Measurements from ENCODE around the gene DCTN1. TPM values are rescaled to one million over a fixed set of nuclear protein-coding genes. Genes with fewer than 3 reads are reported as not detected.

DCTN1 gene
- total and polyA plus RNA-seq, 3 experiments from 2014 or later = 90.2 to 114 (median 113) TPM

GRCh38 chr2:74328573-74328972, 51.5 kb downstream of the DCTN1 start:
- no peak for DNase-seq
- H3K36me3 ChIP-seq (ENCODE audit: insufficient read depth, low read length) = no peaks in the 10 kb centered on the region
- CTCF ChIA-PET = interaction anchor here (1.1 kb wide), 1 partner anchor 79 kb away, joined by 4 read pairs; no protein-coding TSS in a partner anchor
- no peak overlapping the region for H3K4me3 Mint-ChIP-seq
- H3K4me3 ChIP-seq (ENCODE audit: low read length) = no peak overlapping the region
- H3K9me3 ChIP-seq (ENCODE audit: low read length) = no peaks in the 10 kb centered on the region
- H3K27me3 Mint-ChIP-seq = no peaks in the 10 kb centered on the region
- POLR2A ChIA-PET = no interaction called here
- no peak overlapping the region for H3K27ac ChIP-seq (ENCODE audit: low read depth, low read length)
- peaks cover 0 to 10% (median 0%) of the 10 kb centered on the region in 3 donors for H3K36me3 Mint-ChIP-seq
- no peak overlapping the region for H3K27ac Mint-ChIP-seq
- H3K4me1 ChIP-seq (ENCODE audit: insufficient read depth, low read length) = no peaks in the 10 kb centered on the region
- H3K4me1 Mint-ChIP-seq = peaks cover 11 to 15% (median 14%) of the 10 kb centered on the region in 3 donors
- H3K27me3 ChIP-seq (ENCODE audit: insufficient read depth, low read length, poor library complexity, severe bottlenecking) = no peaks in the 10 kb centered on the region
- no peaks in the 10 kb centered on the region for H3K9me3 Mint-ChIP-seq

- Mint-ChIP-seq H3K9me3 (no peaks in the 10 kb centered on the region), H3K27me3 (no peaks in the 10 kb centered on the region), H3K4me1 (peaks cover 11 to 15% (median 14%) of the 10 kb centered on the region in 3 donors), H3K27ac (peak overlapping the region in 1 of 8 donors; percentile 7), H3K36me3 (peaks cover 0 to 11% (median 0%) of the 10 kb centered on the region in 3 donors), H3K4me3 (no peak overlapping the region)
- no peak for DNase-seq
- H3K27ac ChIP-seq (ENCODE audit: low read depth, low read length) = no peak overlapping the region
- H3K4me1 ChIP-seq (ENCODE audit: insufficient read depth, low read length) = no peaks in the 10 kb centered on the region
- H3K27me3 ChIP-seq (ENCODE audit: insufficient read depth, low read length, poor library complexity, severe bottlenecking) = no peaks in the 10 kb centered on the region
- no peaks in the 10 kb centered on the region for H3K36me3 ChIP-seq (ENCODE audit: insufficient read depth, low read length)
- no peak overlapping the region for H3K4me3 ChIP-seq (ENCODE audit: low read length)
- no peaks in the 10 kb centered on the region for H3K9me3 ChIP-seq (ENCODE audit: low read length)
- POLR2A ChIA-PET = no interaction called here
- CTCF ChIA-PET = interaction anchor here (1.1 kb wide), 1 partner anchor 78 kb away, joined by 4 read pairs; no protein-coding TSS in a partner anchor
These were observed 52.0 kb downstream of the DCTN1 start for GRCh38 chr2:74328074-74328473.

- Mint-ChIP-seq H3K36me3 (peaks cover 0 to 8% (median 0%) of the 10 kb centered on the region in 3 donors), H3K27me3 (no peaks in the 10 kb centered on the region), H3K27ac (no peak overlapping the region), H3K9me3 (no peaks in the 10 kb centered on the region), H3K4me1 (peaks cover 11 to 15% (median 14%) of the 10 kb centered on the region in 3 donors), H3K4me3 (peak overlapping the region in 1 of 7 donors; percentile 61)
- H3K27me3 ChIP-seq (ENCODE audit: insufficient read depth, low read length, poor library complexity, severe bottlenecking) = no peaks in the 10 kb centered on the region
- peak in 1 of 5 donors; percentile 6 for DNase-seq
- H3K27ac ChIP-seq (ENCODE audit: low read depth, low read length) = no peak overlapping the region
- ChIA-PET CTCF (no interaction called here), POLR2A (no interaction called here)
- H3K9me3 ChIP-seq (ENCODE audit: low read length) = no peaks in the 10 kb centered on the region
- no peaks in the 10 kb centered on the region for H3K36me3 ChIP-seq (ENCODE audit: insufficient read depth, low read length)
- H3K4me3 ChIP-seq (ENCODE audit: low read length) = no peak overlapping the region
- no peaks in the 10 kb centered on the region for H3K4me1 ChIP-seq (ENCODE audit: insufficient read depth, low read length)
These were observed 52.5 kb downstream of the DCTN1 start for GRCh38 chr2:74327627-74328026.

- H3K36me3 ChIP-seq (ENCODE audit: insufficient read depth, low read length) = no peaks in the 10 kb centered on the region
- H3K9me3 ChIP-seq (ENCODE audit: low read length) = no peaks in the 10 kb centered on the region
- H3K27ac Mint-ChIP-seq = peak overlapping the region in 1 of 8 donors; percentile 31
- no peak for DNase-seq
- no peaks in the 10 kb centered on the region for H3K4me1 ChIP-seq (ENCODE audit: insufficient read depth, low read length)
- H3K4me3 ChIP-seq (ENCODE audit: low read length) = no peak overlapping the region
- H3K36me3 Mint-ChIP-seq = peaks cover 0 to 8% (median 1%) of the 10 kb centered on the region in 3 donors
- H3K27me3 ChIP-seq (ENCODE audit: insufficient read depth, low read length, poor library complexity, severe bottlenecking) = no peaks in the 10 kb centered on the region
- CTCF ChIA-PET = no interaction called here
- POLR2A ChIA-PET = no interaction called here
- no peak overlapping the region for H3K27ac ChIP-seq (ENCODE audit: low read depth, low read length)
- no peaks in the 10 kb centered on the region for H3K9me3 Mint-ChIP-seq
- no peaks in the 10 kb centered on the region for H3K27me3 Mint-ChIP-seq
- peak overlapping the region in 2 of 7 donors; percentile 6 to 61 for H3K4me3 Mint-ChIP-seq
- H3K4me1 Mint-ChIP-seq = peaks cover 11 to 15% (median 14%) of the 10 kb centered on the region in 3 donors
These were observed 52.9 kb downstream of the DCTN1 start for GRCh38 chr2:74327199-74327598.

- Histone ChIP-seq H3K4me3 (ENCODE audit: low read length) (no peak overlapping the region), H3K36me3 (ENCODE audit: insufficient read depth, low read length) (no peaks in the 10 kb centered on the region), H3K9me3 (ENCODE audit: low read length) (no peaks in the 10 kb centered on the region), H3K27me3 (ENCODE audit: insufficient read depth, low read length, poor library complexity, severe bottlenecking) (no peaks in the 10 kb centered on the region), H3K4me1 (ENCODE audit: insufficient read depth, low read length) (no peaks in the 10 kb centered on the region), H3K27ac (ENCODE audit: low read depth, low read length) (no peak overlapping the region)
- no peak overlapping the region for H3K4me3 Mint-ChIP-seq
- H3K36me3 Mint-ChIP-seq = peaks cover 1 to 10% (median 7%) of the 10 kb centered on the region in 3 donors
- no peaks in the 10 kb centered on the region for H3K9me3 Mint-ChIP-seq
- no peak for DNase-seq
- ChIA-PET CTCF (interaction anchor here (1.3 to 3.5 kb wide), 3 partner anchors 9 to 77 kb away, joined by 3 to 26 read pairs (median 12); no protein-coding TSS in a partner anchor), POLR2A (no interaction called here)
- peaks cover 11 to 15% (median 14%) of the 10 kb centered on the region in 3 donors for H3K4me1 Mint-ChIP-seq
- no peaks in the 10 kb centered on the region for H3K27me3 Mint-ChIP-seq
- no peak overlapping the region for H3K27ac Mint-ChIP-seq
These were observed 54.3 kb downstream of the DCTN1 start for GRCh38 chr2:74325815-74326214.

- H3K4me3 ChIP-seq (ENCODE audit: low read length) = no peak overlapping the region
- H3K4me1 Mint-ChIP-seq = no peaks in the 10 kb centered on the region
- H3K4me1 ChIP-seq (ENCODE audit: insufficient read depth, low read length) = no peaks in the 10 kb centered on the region
- ChIA-PET CTCF (no interaction called here), POLR2A (no interaction called here)
- H3K27ac Mint-ChIP-seq = no peak overlapping the region
- H3K27me3 ChIP-seq (ENCODE audit: insufficient read depth, low read length, poor library complexity, severe bottlenecking) = no peaks in the 10 kb centered on the region
- H3K36me3 ChIP-seq (ENCODE audit: insufficient read depth, low read length) = no peaks in the 10 kb centered on the region
- no peaks in the 10 kb centered on the region for H3K9me3 ChIP-seq (ENCODE audit: low read length)
- no peak overlapping the region for H3K27ac ChIP-seq (ENCODE audit: low read depth, low read length)
- H3K4me3 Mint-ChIP-seq = no peak overlapping the region
- peaks cover 1 to 12% (median 9%) of the 10 kb centered on the region in 3 donors for H3K36me3 Mint-ChIP-seq
- no peaks in the 10 kb centered on the region for H3K27me3 Mint-ChIP-seq
- no peak for DNase-seq
- H3K9me3 Mint-ChIP-seq = no peaks in the 10 kb centered on the region
These were observed 58.4 kb downstream of the DCTN1 start for GRCh38 chr2:74321737-74322136.

- H3K9me3 ChIP-seq (ENCODE audit: low read length) = no peaks in the 10 kb centered on the region
- Mint-ChIP-seq H3K9me3 (no peaks in the 10 kb centered on the region), H3K27me3 (no peaks in the 10 kb centered on the region), H3K27ac (peak overlapping the region in 1 of 8 donors; percentile 1), H3K36me3 (peaks cover 1 to 22% (median 20%) of the 10 kb centered on the region in 3 donors), H3K4me1 (no peaks in the 10 kb centered on the region), H3K4me3 (no peak overlapping the region)
- H3K4me3 ChIP-seq (ENCODE audit: low read length) = no peak overlapping the region
- no peaks in the 10 kb centered on the region for H3K4me1 ChIP-seq (ENCODE audit: insufficient read depth, low read length)
- POLR2A ChIA-PET = no interaction called here
- H3K27ac ChIP-seq (ENCODE audit: low read depth, low read length) = no peak overlapping the region
- no peaks in the 10 kb centered on the region for H3K27me3 ChIP-seq (ENCODE audit: insufficient read depth, low read length, poor library complexity, severe bottlenecking)
- CTCF ChIA-PET = interaction anchor here (1.1 kb wide), 1 partner anchor 17 kb away, joined by 5 read pairs; no protein-coding TSS in a partner anchor
- no peak for DNase-seq
- H3K36me3 ChIP-seq (ENCODE audit: insufficient read depth, low read length) = peaks cover 4% of the 10 kb centered on the region
These were observed 62.4 kb downstream of the DCTN1 start for GRCh38 chr2:74317701-74318100.

- Mint-ChIP-seq H3K27me3 (no peaks in the 10 kb centered on the region), H3K4me1 (no peaks in the 10 kb centered on the region), H3K4me3 (no peak overlapping the region), H3K36me3 (peaks cover 0 to 26% (median 22%) of the 10 kb centered on the region in 3 donors), H3K27ac (no peak overlapping the region), H3K9me3 (no peaks in the 10 kb centered on the region)
- Histone ChIP-seq H3K27me3 (ENCODE audit: insufficient read depth, low read length, poor library complexity, severe bottlenecking) (no peaks in the 10 kb centered on the region), H3K4me3 (ENCODE audit: low read length) (no peak overlapping the region), H3K9me3 (ENCODE audit: low read length) (no peaks in the 10 kb centered on the region), H3K27ac (ENCODE audit: low read depth, low read length) (no peak overlapping the region), H3K36me3 (ENCODE audit: insufficient read depth, low read length) (peaks cover 4% of the 10 kb centered on the region), H3K4me1 (ENCODE audit: insufficient read depth, low read length) (no peaks in the 10 kb centered on the region)
- ChIA-PET POLR2A (no interaction called here), CTCF (no interaction called here)
- DNase-seq = no peak
These were observed 63.4 kb downstream of the DCTN1 start for GRCh38 chr2:74316627-74317295.
